ENCODE measurements around the gene ANXA7. TPM values are rescaled to one million over a fixed set of nuclear protein-coding genes. Genes with fewer than 3 reads are reported as not detected.
"Not testable (repeated sequence)": the region's sequence is repeated elsewhere in the genome, so short reads cannot be mapped to it uniquely, and the experiment has no call there.

The ANXA7 gene
- total and polyA plus RNA-seq, 2 donors (not counting 1 experiment from before 2014, with no cell fraction given), result 132 to 150 TPM

DNA sequence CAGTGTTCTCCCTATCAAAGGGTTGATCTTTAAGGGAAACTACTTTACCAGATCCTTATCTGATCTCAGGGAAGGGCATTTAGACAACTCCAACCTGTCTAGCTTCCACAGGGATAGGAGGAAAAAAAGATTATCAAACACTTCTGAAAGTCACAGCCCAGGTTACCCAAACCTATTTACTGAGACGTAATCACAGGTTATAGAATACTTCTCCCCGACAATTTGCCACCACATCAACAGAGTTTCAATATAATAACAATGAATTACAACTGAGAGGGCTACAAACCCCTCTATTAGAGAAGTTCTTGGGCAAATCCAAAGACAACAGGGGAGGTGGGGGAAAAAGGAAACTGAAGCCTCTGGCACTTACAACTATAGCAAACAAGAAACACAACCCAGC is 81.5 kb downstream of the ANXA7 start:
- no peaks in the 10 kb centered on the region for H3K9me3 ChIP-seq (ENCODE audit: control insufficient read depth, insufficient read depth, low read depth, low read length)
- H3K79me2 ChIP-seq (ENCODE audit: control insufficient read depth, insufficient read depth, low read length), result no peaks in the 10 kb centered on the region
- no peak overlapping the region for H3K9ac ChIP-seq (ENCODE audit: insufficient read depth, low read length)
- H3K4me2 ChIP-seq (ENCODE audit: extremely low read depth, insufficient read depth, low read length), result no peak overlapping the region
- H3K36me3 ChIP-seq (ENCODE audit: control insufficient read depth, insufficient read depth, low read length), result no peaks in the 10 kb centered on the region
- no peaks in the 10 kb centered on the region for H3K4me1 ChIP-seq (ENCODE audit: control insufficient read depth, extremely low read depth, insufficient read depth, low read length)
- H3K27ac ChIP-seq (ENCODE audit: insufficient read depth, low read length), result no peak overlapping the region
- no peak overlapping the region for H3K4me3 ChIP-seq (replicated peaks in 1 of 4; ENCODE audit: control extremely low read depth in 1 of 4, insufficient read depth in 1 of 4, low read depth in 3 of 4, low read length in 4 of 4)
- no peak overlapping the region for H2AFZ ChIP-seq (ENCODE audit: low read length)
- no peaks in the 10 kb centered on the region for H3K27me3 ChIP-seq (ENCODE audit: control insufficient read depth, insufficient read depth, low read length)
- DNase-seq (ENCODE audit: low read depth in 2 of 2), result no peak
- no peaks in the 10 kb centered on the region for H4K20me1 ChIP-seq (ENCODE audit: control insufficient read depth, extremely low read depth, insufficient read depth, low read length)
- TF ChIP-seq EZH2 (IDR thresholded peaks at IDR 0.05; ENCODE audit: low read length, missing control alignments), result no peak
- TF ChIP-seq, protein P1, sequence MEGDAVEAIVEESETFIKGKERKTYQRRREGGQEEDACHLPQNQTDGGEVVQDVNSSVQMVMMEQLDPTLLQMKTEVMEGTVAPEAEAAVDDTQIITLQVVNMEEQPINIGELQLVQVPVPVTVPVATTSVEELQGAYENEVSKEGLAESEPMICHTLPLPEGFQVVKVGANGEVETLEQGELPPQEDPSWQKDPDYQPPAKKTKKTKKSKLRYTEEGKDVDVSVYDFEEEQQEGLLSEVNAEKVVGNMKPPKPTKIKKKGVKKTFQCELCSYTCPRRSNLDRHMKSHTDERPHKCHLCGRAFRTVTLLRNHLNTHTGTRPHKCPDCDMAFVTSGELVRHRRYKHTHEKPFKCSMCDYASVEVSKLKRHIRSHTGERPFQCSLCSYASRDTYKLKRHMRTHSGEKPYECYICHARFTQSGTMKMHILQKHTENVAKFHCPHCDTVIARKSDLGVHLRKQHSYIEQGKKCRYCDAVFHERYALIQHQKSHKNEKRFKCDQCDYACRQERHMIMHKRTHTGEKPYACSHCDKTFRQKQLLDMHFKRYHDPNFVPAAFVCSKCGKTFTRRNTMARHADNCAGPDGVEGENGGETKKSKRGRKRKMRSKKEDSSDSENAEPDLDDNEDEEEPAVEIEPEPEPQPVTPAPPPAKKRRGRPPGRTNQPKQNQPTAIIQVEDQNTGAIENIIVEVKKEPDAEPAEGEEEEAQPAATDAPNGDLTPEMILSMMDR (conservative IDR thresholded peaks at IDR 0.05 in 1 of 2, IDR thresholded peaks at IDR 0.05 in 1 of 2; ENCODE audit: low read depth in 1 of 2, low read length in 2 of 2), result no peak

DNA sequence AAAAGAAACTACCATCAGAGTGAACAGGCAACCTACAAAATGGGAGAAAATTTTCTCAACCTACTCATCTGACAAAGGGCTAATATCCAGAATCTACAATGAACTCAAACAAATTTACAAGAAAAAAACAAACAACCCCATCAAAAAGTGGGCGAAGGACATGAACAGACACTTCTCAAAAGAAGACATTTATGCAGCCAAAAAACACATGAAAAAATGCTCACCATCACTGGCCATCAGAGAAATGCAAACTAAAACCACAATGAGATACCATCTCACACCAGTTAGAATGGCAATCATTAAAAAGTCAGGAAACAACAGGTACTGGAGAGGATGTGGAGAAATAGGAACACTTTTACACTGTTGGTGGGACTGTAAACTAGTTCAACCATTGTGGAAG is 85.3 kb downstream of the ANXA7 start:
- H3K4me1 ChIP-seq (ENCODE audit: control insufficient read depth, extremely low read depth, insufficient read depth, low read length); H2AFZ ChIP-seq (ENCODE audit: low read length); H3K27ac ChIP-seq (ENCODE audit: insufficient read depth, low read length); DNase-seq (ENCODE audit: low read depth in 2 of 2); H3K4me3 ChIP-seq (replicated peaks in 1 of 4; ENCODE audit: control extremely low read depth in 1 of 4, insufficient read depth in 1 of 4, low read depth in 3 of 4, low read length in 4 of 4); H3K9me3 ChIP-seq (ENCODE audit: control insufficient read depth, insufficient read depth, low read depth, low read length); H3K27me3 ChIP-seq (ENCODE audit: control insufficient read depth, insufficient read depth, low read length); H4K20me1 ChIP-seq (ENCODE audit: control insufficient read depth, extremely low read depth, insufficient read depth, low read length); H3K36me3 ChIP-seq (ENCODE audit: control insufficient read depth, insufficient read depth, low read length); H3K4me2 ChIP-seq (ENCODE audit: extremely low read depth, insufficient read depth, low read length); H3K79me2 ChIP-seq (ENCODE audit: control insufficient read depth, insufficient read depth, low read length); H3K9ac ChIP-seq (ENCODE audit: insufficient read depth, low read length): not testable (repeated sequence)

DNA sequence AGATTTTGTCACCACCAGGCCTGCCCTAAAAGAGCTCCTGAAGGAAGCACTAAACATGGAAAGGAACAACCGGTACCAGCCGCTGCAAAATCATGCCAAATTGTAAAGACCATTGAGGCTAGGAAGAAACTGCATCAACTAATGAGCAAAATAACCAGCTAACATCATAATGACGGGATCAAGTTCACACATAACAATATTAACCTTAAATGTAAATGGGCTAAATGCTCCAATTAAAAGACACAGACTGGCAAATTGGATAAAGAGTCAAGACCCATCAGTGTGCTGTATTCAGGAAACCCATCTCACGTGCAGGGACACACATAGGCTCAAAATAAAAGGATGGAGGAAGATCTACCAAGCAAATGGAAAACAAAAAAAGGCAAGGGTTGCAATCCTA is 88.6 kb downstream of the ANXA7 start:
- not testable (repeated sequence) for DNase-seq (ENCODE audit: low read depth in 2 of 2); H4K20me1 ChIP-seq (ENCODE audit: control insufficient read depth, extremely low read depth, insufficient read depth, low read length); H3K27me3 ChIP-seq (ENCODE audit: control insufficient read depth, insufficient read depth, low read length); H3K79me2 ChIP-seq (ENCODE audit: control insufficient read depth, insufficient read depth, low read length); H2AFZ ChIP-seq (ENCODE audit: low read length); H3K36me3 ChIP-seq (ENCODE audit: control insufficient read depth, insufficient read depth, low read length); H3K4me1 ChIP-seq (ENCODE audit: control insufficient read depth, extremely low read depth, insufficient read depth, low read length); H3K4me3 ChIP-seq (replicated peaks in 1 of 4; ENCODE audit: control extremely low read depth in 1 of 4, insufficient read depth in 1 of 4, low read depth in 3 of 4, low read length in 4 of 4); H3K9me3 ChIP-seq (ENCODE audit: control insufficient read depth, insufficient read depth, low read depth, low read length); H3K4me2 ChIP-seq (ENCODE audit: extremely low read depth, insufficient read depth, low read length); H3K9ac ChIP-seq (ENCODE audit: insufficient read depth, low read length); H3K27ac ChIP-seq (ENCODE audit: insufficient read depth, low read length)

Other genes starting within 250 kb of the ANXA7 start
- 18.2 and 22.0 TPM in 2 replicates for gene ECD, start 246.1 kb downstream of the ANXA7 start, total RNA-seq
- gene ECD, start 246.1 kb downstream of the ANXA7 start, polyA plus RNA-seq, result 40.9 and 45.4 TPM in 2 replicates
- gene FAM149B1, start 245.9 kb downstream of the ANXA7 start, total RNA-seq, result 35.4 and 44.9 TPM in 2 replicates
- 22.8 and 38.9 TPM in 2 replicates for gene FAM149B1, start 245.9 kb downstream of the ANXA7 start, polyA plus RNA-seq
- gene DNAJC9, start 166.8 kb downstream of the ANXA7 start, total RNA-seq, result 14.5 and 20.3 TPM in 2 replicates
- 16.3 and 31.4 TPM in 2 replicates for gene DNAJC9, start 166.8 kb downstream of the ANXA7 start, polyA plus RNA-seq
- gene MRPS16, start 161.4 kb downstream of the ANXA7 start, total RNA-seq, result 58.3 and 62.3 TPM in 2 replicates
- gene MRPS16, start 161.4 kb downstream of the ANXA7 start, polyA plus RNA-seq, result 59.4 and 76.2 TPM in 2 replicates
- gene CFAP70, start 55.2 kb downstream of the ANXA7 start, total RNA-seq, result 1.0 and 1.3 TPM in 2 replicates
- gene CFAP70, start 55.2 kb downstream of the ANXA7 start, polyA plus RNA-seq, result 0.18 and 0.19 TPM in 2 replicates
- 0.77 and 1.5 TPM in 2 replicates for gene MSS51, start 19.5 kb upstream of the ANXA7 start, total RNA-seq
- gene MSS51, start 19.5 kb upstream of the ANXA7 start, polyA plus RNA-seq, result 0.43 and 0.78 TPM in 2 replicates
- 21.3 and 27.1 TPM in 2 replicates for gene PPP3CB, start 82.0 kb upstream of the ANXA7 start, total RNA-seq
- 34.1 and 38.8 TPM in 2 replicates for gene PPP3CB, start 82.0 kb upstream of the ANXA7 start, polyA plus RNA-seq
- 6.4 and 9.9 TPM in 2 replicates for gene USP54, start 177.3 kb upstream of the ANXA7 start, total RNA-seq
- gene USP54, start 177.3 kb upstream of the ANXA7 start, polyA plus RNA-seq, result 7.8 and 9.5 TPM in 2 replicates
- 0.17 and 0.51 TPM in 2 replicates for gene MYOZ1, start 227.4 kb upstream of the ANXA7 start, total RNA-seq
- 0.12 TPM in 1 of 2 replicates, not detected in the other for gene MYOZ1, start 227.4 kb upstream of the ANXA7 start, polyA plus RNA-seq
- under 0.01 TPM in 1 of 2 replicates, not detected in the other for gene SYNPO2L, start 242.0 kb upstream of the ANXA7 start, total RNA-seq
- 0.11 and 0.27 TPM in 2 replicates for gene SYNPO2L, start 242.0 kb upstream of the ANXA7 start, polyA plus RNA-seq